ENCODE measurements around the gene SHLD2. TPM values are rescaled to one million over a fixed set of nuclear protein-coding genes. Genes with fewer than 3 reads are reported as not detected.
"Not testable (repeated sequence)": the region's sequence is repeated elsewhere in the genome, so short reads cannot be mapped to it uniquely, and the experiment has no call there.

The SHLD2 gene
- total and polyA plus RNA-seq, 10 of the 15 experiments (the other 5 are each of a cell fraction or from before 2014, with no cell fraction given), result 24.5 to 45.3 (median 30.1) TPM

- FAIRE-seq; in situ Hi-C loops (cut with MboI); ATAC-seq; CTCF ChIA-PET; DNase-seq (ENCODE audit: low read depth, low spot score); H3K27me3 ChIP-seq (replicated peaks in 1 of 2; ENCODE audit: control insufficient read depth in 2 of 2, insufficient read depth in 2 of 2, low read length in 1 of 2); SMC1A ChIA-PET (ENCODE audit: uncharacterized antibody, unreplicated experiment); RAD21 ChIA-PET (ENCODE audit: unreplicated experiment); H3K4me2 ChIP-seq (ENCODE audit: control insufficient read depth, insufficient read depth); H3K9ac ChIP-seq (ENCODE audit: control insufficient read depth, insufficient read depth, low read length); H3K4me3 ChIP-seq; intact Hi-C loops (cut with micrococcal nuclease; ENCODE audit: unreplicated experiment); H2AFZ ChIP-seq (ENCODE audit: control insufficient read depth, low read depth, low read length); H3K36me3 ChIP-seq (ENCODE audit: control insufficient read depth in 2 of 2, insufficient read depth in 2 of 2, low read length in 1 of 2); H3K4me1 ChIP-seq (ENCODE audit: control insufficient read depth, insufficient read depth, low read length); H3K27ac ChIP-seq (ENCODE audit: control insufficient read depth, insufficient read depth); H4K20me1 ChIP-seq (ENCODE audit: control insufficient read depth, insufficient read depth); H3K79me2 ChIP-seq (ENCODE audit: control insufficient read depth, insufficient read depth, low read length); POLR2A ChIA-PET; H3K9me3 ChIP-seq (replicated peaks; ENCODE audit: control insufficient read depth, insufficient read depth, low read length); BruUV-seq (replicated peaks): not testable (repeated sequence)
- WGBS (ENCODE audit: insufficient coverage, insufficient replicate concordance, low lambda C conversion rate, missing lambda C conversion rate), result 100% methylated on average over 1 of the region's 1 CpG
These were observed 23.1 kb downstream of the SHLD2 start for GRCh38 chr10:87118122-87118521.

- H3K4me2 ChIP-seq (ENCODE audit: control insufficient read depth, insufficient read depth); DNase-seq (ENCODE audit: low read depth, low spot score); H3K36me3 ChIP-seq (ENCODE audit: control insufficient read depth in 2 of 2, insufficient read depth in 2 of 2, low read length in 1 of 2); H3K9ac ChIP-seq (ENCODE audit: control insufficient read depth, insufficient read depth, low read length); SMC1A ChIA-PET (ENCODE audit: uncharacterized antibody, unreplicated experiment); FAIRE-seq; ATAC-seq; H3K27me3 ChIP-seq (replicated peaks in 1 of 2; ENCODE audit: control insufficient read depth in 2 of 2, insufficient read depth in 2 of 2, low read length in 1 of 2); H2AFZ ChIP-seq (ENCODE audit: control insufficient read depth, low read depth, low read length); H3K9me3 ChIP-seq (replicated peaks; ENCODE audit: control insufficient read depth, insufficient read depth, low read length); BruUV-seq (replicated peaks); H3K79me2 ChIP-seq (ENCODE audit: control insufficient read depth, insufficient read depth, low read length); in situ Hi-C loops (cut with MboI); H3K4me1 ChIP-seq (ENCODE audit: control insufficient read depth, insufficient read depth, low read length); intact Hi-C loops (cut with micrococcal nuclease; ENCODE audit: unreplicated experiment); RAD21 ChIA-PET (ENCODE audit: unreplicated experiment); H3K27ac ChIP-seq (ENCODE audit: control insufficient read depth, insufficient read depth); CTCF ChIA-PET; H4K20me1 ChIP-seq (ENCODE audit: control insufficient read depth, insufficient read depth); H3K4me3 ChIP-seq; POLR2A ChIA-PET: not testable (repeated sequence)
- 88% methylated on average over 1 of the region's 1 CpG for WGBS (ENCODE audit: insufficient coverage, insufficient replicate concordance, low lambda C conversion rate, missing lambda C conversion rate)
These were observed 24.0 kb downstream of the SHLD2 start for GRCh38 chr10:87119029-87119428.

DNA sequence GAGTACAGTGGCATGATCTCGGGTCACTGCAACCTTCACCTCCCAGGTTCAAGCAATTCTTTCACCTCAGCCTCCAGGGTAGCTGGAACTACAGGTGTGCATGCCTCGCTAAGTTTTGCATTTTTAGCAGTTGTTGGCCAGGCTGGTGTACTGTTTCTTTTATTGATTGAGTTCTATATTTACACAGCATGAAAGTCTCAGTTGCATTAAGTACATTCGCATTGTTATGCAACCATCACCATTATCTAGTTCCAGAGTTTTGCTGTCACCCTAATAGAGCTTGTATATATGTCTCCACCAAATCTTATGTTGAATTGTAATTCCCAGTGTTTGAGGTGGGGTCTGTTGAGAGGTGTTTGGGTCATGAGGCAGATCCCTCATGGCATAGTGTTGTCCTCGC lies 28.3 kb downstream of the SHLD2 start:
- CTCF ChIA-PET; BruUV-seq (replicated peaks); DNase-seq (ENCODE audit: low read depth, low spot score); in situ Hi-C loops (cut with MboI); intact Hi-C loops (cut with micrococcal nuclease; ENCODE audit: unreplicated experiment); H3K27me3 ChIP-seq (replicated peaks in 1 of 2; ENCODE audit: control insufficient read depth in 2 of 2, insufficient read depth in 2 of 2, low read length in 1 of 2); H3K79me2 ChIP-seq (ENCODE audit: control insufficient read depth, insufficient read depth, low read length); H3K4me1 ChIP-seq (ENCODE audit: control insufficient read depth, insufficient read depth, low read length); POLR2A ChIA-PET; H3K9ac ChIP-seq (ENCODE audit: control insufficient read depth, insufficient read depth, low read length); H3K4me3 ChIP-seq; H3K4me2 ChIP-seq (ENCODE audit: control insufficient read depth, insufficient read depth); H3K9me3 ChIP-seq (replicated peaks; ENCODE audit: control insufficient read depth, insufficient read depth, low read length); SMC1A ChIA-PET (ENCODE audit: uncharacterized antibody, unreplicated experiment); RAD21 ChIA-PET (ENCODE audit: unreplicated experiment); H2AFZ ChIP-seq (ENCODE audit: control insufficient read depth, low read depth, low read length); H3K36me3 ChIP-seq (ENCODE audit: control insufficient read depth in 2 of 2, insufficient read depth in 2 of 2, low read length in 1 of 2); H3K27ac ChIP-seq (ENCODE audit: control insufficient read depth, insufficient read depth); ATAC-seq; FAIRE-seq; H4K20me1 ChIP-seq (ENCODE audit: control insufficient read depth, insufficient read depth): not testable (repeated sequence)
- 98% methylated on average over 3 of the region's 4 CpGs for WGBS (ENCODE audit: insufficient coverage, insufficient replicate concordance, low lambda C conversion rate, missing lambda C conversion rate)

DNA sequence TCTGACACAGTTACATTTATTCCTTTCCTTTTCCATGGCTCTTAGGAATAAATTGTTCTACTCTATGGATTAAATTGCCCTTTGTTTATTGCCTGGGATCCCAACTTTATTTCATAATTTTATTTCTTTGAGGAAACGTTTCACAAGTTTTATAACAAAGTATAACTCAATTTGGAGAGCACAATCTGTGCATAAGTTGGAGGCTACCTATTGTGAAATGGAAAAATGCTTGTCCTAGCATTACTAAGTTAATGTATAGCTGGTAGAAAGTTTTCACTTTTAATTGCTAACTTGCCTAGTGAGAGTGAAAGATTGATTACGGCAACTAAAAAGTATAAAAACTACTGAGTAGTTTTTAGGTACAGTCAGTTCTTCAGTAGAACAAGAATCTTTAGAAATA lies 32.0 kb downstream of the SHLD2 start:
- in situ Hi-C loops (cut with MboI); H2AFZ ChIP-seq (ENCODE audit: control insufficient read depth, low read depth, low read length); FAIRE-seq; CTCF ChIA-PET; H3K4me3 ChIP-seq; H3K9ac ChIP-seq (ENCODE audit: control insufficient read depth, insufficient read depth, low read length); SMC1A ChIA-PET (ENCODE audit: uncharacterized antibody, unreplicated experiment); intact Hi-C loops (cut with micrococcal nuclease; ENCODE audit: unreplicated experiment); ATAC-seq; H3K36me3 ChIP-seq (ENCODE audit: control insufficient read depth in 2 of 2, insufficient read depth in 2 of 2, low read length in 1 of 2); H3K79me2 ChIP-seq (ENCODE audit: control insufficient read depth, insufficient read depth, low read length); POLR2A ChIA-PET; H4K20me1 ChIP-seq (ENCODE audit: control insufficient read depth, insufficient read depth); DNase-seq (ENCODE audit: low read depth, low spot score); RAD21 ChIA-PET (ENCODE audit: unreplicated experiment); H3K9me3 ChIP-seq (replicated peaks; ENCODE audit: control insufficient read depth, insufficient read depth, low read length); H3K27ac ChIP-seq (ENCODE audit: control insufficient read depth, insufficient read depth); H3K4me1 ChIP-seq (ENCODE audit: control insufficient read depth, insufficient read depth, low read length); H3K27me3 ChIP-seq (replicated peaks in 1 of 2; ENCODE audit: control insufficient read depth in 2 of 2, insufficient read depth in 2 of 2, low read length in 1 of 2); H3K4me2 ChIP-seq (ENCODE audit: control insufficient read depth, insufficient read depth); BruUV-seq (replicated peaks): not testable (repeated sequence)
- no CpG with 5 or more reads among the region's 2 CpGs for WGBS (ENCODE audit: insufficient coverage, insufficient replicate concordance, low lambda C conversion rate, missing lambda C conversion rate)

Measured in GM12878 (cell line).